GM21390 (cell line): ENCODE results near the gene ELOVL1.

Experiments
- ATAC-seq: cut with Tn5 transposase; IDR thresholded peaks from one replicate; pipeline ENCODE4 v1.9.1; 2021; ENCODE audit not compliant: unreplicated experiment

The ELOVL1 gene

GRCh38 chr1:43331688-43332087 is 36.1 kb downstream of the ELOVL1 start:
- ATAC-seq: no peak

- no peak for ATAC-seq
These were observed 37.6 kb downstream of the ELOVL1 start for GRCh38 chr1:43329995-43330751.

GRCh38 chr1:43327549-43328292 is 40.1 kb downstream of the ELOVL1 start:
- ATAC-seq: no peak

- ATAC-seq: no peak
These were observed 42.4 kb downstream of the ELOVL1 start for GRCh38 chr1:43325381-43325780.

- ATAC-seq: no peak
These were observed 43.0 kb downstream of the ELOVL1 start for GRCh38 chr1:43324810-43325209.

GRCh38 chr1:43322506-43322905 is 45.3 kb downstream of the ELOVL1 start:
- ATAC-seq: no peak

- no peak for ATAC-seq
These were observed 46.4 kb downstream of the ELOVL1 start for GRCh38 chr1:43321331-43321891.

- ATAC-seq: no peak
These were observed 48.0 kb downstream of the ELOVL1 start for GRCh38 chr1:43319766-43320165.

- no peak for ATAC-seq
These were observed 48.5 kb downstream of the ELOVL1 start for GRCh38 chr1:43319288-43319687.

GRCh38 chr1:43318831-43319230 is 49.0 kb downstream of the ELOVL1 start:
- ATAC-seq: no peak

- no peak for ATAC-seq
These were observed 49.9 kb downstream of the ELOVL1 start for GRCh38 chr1:43317817-43318471.

- no peak for ATAC-seq
These were observed 50.9 kb downstream of the ELOVL1 start for GRCh38 chr1:43316738-43317520.

GRCh38 chr1:43315963-43316737 is 51.7 kb downstream of the ELOVL1 start:
- ATAC-seq: no peak

GRCh38 chr1:43315481-43315880 is 52.3 kb downstream of the ELOVL1 start:
- ATAC-seq: no peak

- no peak for ATAC-seq
These were observed 53.6 kb downstream of the ELOVL1 start for GRCh38 chr1:43314233-43314632.

GRCh38 chr1:43313771-43314170 is 54.0 kb downstream of the ELOVL1 start:
- ATAC-seq: no peak
